Esophagus squamous epithelium (tissue), 4 donors: ENCODE data around the gene CAMK1G.

Experiments used
- CTCF ChIP-seq, 6 experiments: fragments of 450-650 bp in 4 of 6; fragments of 200-600 bp in 2 of 6; sonication (generic) in 2 of 6; IDR thresholded peaks; one replicate each; pipeline ENCODE4 v1.5.1; 2016 to 2019; ENCODE audit warnings: antibody characterized with exemption in 6 of 6, mild to moderate bottlenecking in 4 of 6, moderate library complexity in 4 of 6
- POLR2A ChIP-seq, 4 donors: fragments of 450-650 bp; IDR thresholded peaks; one replicate each; pipeline ENCODE4 v1.6.1; 2017; ENCODE audit warnings: antibody characterized with exemption in 4 of 4, mild to moderate bottlenecking in 4 of 4, moderate library complexity in 3 of 4

GRCh38 chr1:209657918-209658317, 74.4 kb downstream of the CAMK1G start:
- TF ChIP-seq CTCF (IDR thresholded peaks at IDR 0.05) (no peak), POLR2A (IDR thresholded peaks at IDR 0.05) (no peak)
